Measurements from ENCODE around the gene NAA25. TPM values are rescaled to one million over a fixed set of nuclear protein-coding genes. Genes with fewer than 3 reads are reported as not detected.
"Not testable (repeated sequence)": the region's sequence is repeated elsewhere in the genome, so short reads cannot be mapped to it uniquely, and the experiment has no call there.

NAA25 gene
- total RNA-seq, 1 donor from 2014 or later: 1.9 TPM

GRCh38 chr12:112010415-112011344 is 97.9 kb downstream of the NAA25 start:
- DNase-seq (ENCODE audit: low spot score in 2 of 2): no peak
- Histone ChIP-seq H3K9me3 (no peaks in the 10 kb centered on the region), H3K4me3 (no peak overlapping the region), H3K27ac (peak overlapping the region in 1 of 2 donors; percentile 19), H3K27me3 (no peaks in the 10 kb centered on the region), H3K36me3 (no peaks in the 10 kb centered on the region), H3K4me1 (peaks cover 3 to 20% of the 10 kb centered on the region in 2 donors)
- TF ChIP-seq, protein P1, sequence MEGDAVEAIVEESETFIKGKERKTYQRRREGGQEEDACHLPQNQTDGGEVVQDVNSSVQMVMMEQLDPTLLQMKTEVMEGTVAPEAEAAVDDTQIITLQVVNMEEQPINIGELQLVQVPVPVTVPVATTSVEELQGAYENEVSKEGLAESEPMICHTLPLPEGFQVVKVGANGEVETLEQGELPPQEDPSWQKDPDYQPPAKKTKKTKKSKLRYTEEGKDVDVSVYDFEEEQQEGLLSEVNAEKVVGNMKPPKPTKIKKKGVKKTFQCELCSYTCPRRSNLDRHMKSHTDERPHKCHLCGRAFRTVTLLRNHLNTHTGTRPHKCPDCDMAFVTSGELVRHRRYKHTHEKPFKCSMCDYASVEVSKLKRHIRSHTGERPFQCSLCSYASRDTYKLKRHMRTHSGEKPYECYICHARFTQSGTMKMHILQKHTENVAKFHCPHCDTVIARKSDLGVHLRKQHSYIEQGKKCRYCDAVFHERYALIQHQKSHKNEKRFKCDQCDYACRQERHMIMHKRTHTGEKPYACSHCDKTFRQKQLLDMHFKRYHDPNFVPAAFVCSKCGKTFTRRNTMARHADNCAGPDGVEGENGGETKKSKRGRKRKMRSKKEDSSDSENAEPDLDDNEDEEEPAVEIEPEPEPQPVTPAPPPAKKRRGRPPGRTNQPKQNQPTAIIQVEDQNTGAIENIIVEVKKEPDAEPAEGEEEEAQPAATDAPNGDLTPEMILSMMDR (IDR thresholded peaks at IDR 0.05): no peak
- intact Hi-C loops (cut with DNase I): loop anchor here (5.0 to 10.0 kb wide), 4 partner anchors 97 to 374 kb away; partner anchors contain the start of genes ACAD10, BRAP, HECTD4 and NAA25

DNA sequence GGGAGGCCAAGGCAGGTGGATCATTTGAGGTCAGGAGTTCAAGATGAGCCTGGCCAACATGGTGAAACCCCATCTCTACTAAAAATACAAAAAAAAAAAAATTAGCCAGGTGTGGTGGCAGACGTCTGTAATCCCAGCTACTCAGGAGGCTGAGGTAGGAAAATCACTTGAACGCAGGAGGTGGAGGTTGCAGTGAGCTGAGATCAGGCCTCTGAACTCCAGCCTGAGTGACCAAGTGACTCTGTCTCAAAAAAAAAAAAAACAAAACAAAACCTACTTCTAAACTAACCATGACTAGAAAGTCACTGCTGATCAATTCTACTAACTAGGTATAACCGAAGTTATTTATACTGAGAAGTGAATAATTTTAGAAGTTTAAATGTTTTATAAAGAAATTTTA is 99.0 kb downstream of the NAA25 start:
- H3K27ac ChIP-seq; H3K36me3 ChIP-seq; H3K9me3 ChIP-seq; intact Hi-C loops (cut with DNase I); H3K4me3 ChIP-seq; DNase-seq (ENCODE audit: low spot score in 2 of 2); H3K27me3 ChIP-seq: not testable (repeated sequence)
- H3K4me1 ChIP-seq: peaks cover 3 to 16% of the 10 kb centered on the region in 2 donors

DNA sequence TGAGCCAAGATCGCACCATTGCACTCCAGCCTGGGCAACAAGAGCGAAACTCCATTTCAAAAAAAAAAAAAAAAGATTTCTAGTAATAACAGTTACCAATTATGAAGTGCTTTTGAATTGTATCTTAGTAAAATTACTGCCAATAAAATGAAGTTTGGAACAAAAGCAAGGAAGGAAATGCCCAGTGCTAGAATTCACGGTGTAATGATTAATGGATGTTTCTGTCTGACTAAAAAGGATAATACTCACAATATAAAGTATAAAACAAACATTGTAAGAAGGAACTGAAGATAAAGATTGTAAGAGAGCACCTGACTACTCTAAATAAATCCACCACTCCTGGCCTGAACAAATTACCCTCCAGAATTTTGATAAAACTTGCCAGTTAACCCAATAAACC is 99.7 kb downstream of the NAA25 start:
- TF ChIP-seq, protein P1 (IDR thresholded peaks at IDR 0.05): no peak
- Histone ChIP-seq H3K36me3 (peaks cover 0 to 9% of the 10 kb centered on the region in 2 donors), H3K4me1 (peaks cover 3 to 12% of the 10 kb centered on the region in 2 donors), H3K27me3 (no peaks in the 10 kb centered on the region), H3K27ac (no peak overlapping the region), H3K4me3 (no peak overlapping the region), H3K9me3 (no peaks in the 10 kb centered on the region)
- no peak for DNase-seq (ENCODE audit: low spot score in 2 of 2)
- intact Hi-C loops (cut with DNase I): no loop called here

- Histone ChIP-seq H3K4me3 (no peak overlapping the region), H3K4me1 (peaks cover 3 to 12% of the 10 kb centered on the region in 2 donors), H3K27me3 (no peaks in the 10 kb centered on the region), H3K27ac (no peak overlapping the region), H3K9me3 (no peaks in the 10 kb centered on the region), H3K36me3 (peaks cover 0 to 9% of the 10 kb centered on the region in 2 donors)
- intact Hi-C loops (cut with DNase I): no loop called here
- DNase-seq (ENCODE audit: low spot score in 2 of 2): no peak
- TF ChIP-seq, protein P1 (IDR thresholded peaks at IDR 0.05): no peak
Observed at GRCh38 chr12:112007945-112008344, 100.6 kb downstream of the NAA25 start.

- H3K27me3 ChIP-seq: no peaks in the 10 kb centered on the region
- H3K4me3 ChIP-seq: no peak overlapping the region
- peaks cover 0 to 9% of the 10 kb centered on the region in 2 donors for H3K36me3 ChIP-seq
- H3K4me1 ChIP-seq: peaks cover 0 to 16% of the 10 kb centered on the region in 2 donors
- no peak overlapping the region for H3K27ac ChIP-seq
- no peak for DNase-seq (ENCODE audit: low spot score in 2 of 2)
- H3K9me3 ChIP-seq: no peaks in the 10 kb centered on the region
- intact Hi-C loops (cut with DNase I): no loop called here
- TF ChIP-seq, protein P1 (IDR thresholded peaks at IDR 0.05): no peak
Observed at GRCh38 chr12:112005419-112006395, 102.9 kb downstream of the NAA25 start.
